Activated CD4-positive, alpha-beta T cell treated with anti-CD3 and anti-CD28 coated beads for 4 hours (primary cell): ENCODE data around the gene TLX1.

ENCODE experiments used
- DNase-seq, 2 donors: peaks; one replicate each; pipeline ENCODE4 v3.0.0-alpha.2; 2020

Gene TLX1

DNA sequence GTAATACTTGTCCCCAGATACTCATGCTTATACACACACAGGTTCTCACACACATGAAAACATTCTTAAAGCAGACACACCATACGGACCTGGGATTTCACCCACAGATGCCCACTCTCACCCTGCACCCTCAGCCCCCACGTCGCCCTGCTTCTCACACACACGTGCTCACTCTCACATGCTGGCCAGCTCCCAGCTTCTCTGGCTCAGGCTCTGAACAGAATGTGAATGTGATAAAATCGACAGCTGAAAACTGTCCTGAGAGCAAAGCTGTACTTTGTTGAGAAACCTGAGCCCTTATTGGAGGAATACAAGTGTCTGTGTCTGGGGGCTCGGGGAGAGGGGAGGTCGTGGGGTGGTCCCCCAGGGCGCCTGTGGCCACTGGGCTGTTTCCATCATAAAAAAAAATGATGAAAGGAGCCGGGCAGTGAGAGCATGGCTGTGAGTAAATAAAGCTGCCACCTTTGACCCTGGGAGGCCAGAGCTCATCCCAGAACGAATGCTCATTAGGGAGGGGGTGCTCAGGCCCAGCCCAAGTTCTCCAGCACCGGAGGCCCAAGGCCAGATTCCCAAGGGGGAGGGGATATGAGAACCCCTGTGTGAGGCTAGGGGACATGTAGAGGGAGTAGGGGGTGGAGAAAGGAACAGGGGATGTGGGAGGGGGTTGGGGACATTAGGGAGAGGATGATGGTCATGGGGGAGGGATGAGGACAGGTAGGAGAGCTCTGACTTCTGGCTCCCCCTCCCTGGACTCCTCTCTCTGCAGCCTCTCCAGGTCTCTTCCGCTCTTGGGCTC, 18.1 kb upstream of the TLX1 start:
- DNase-seq, result no peak

GRCh38 chr10:101113890-101114403, 17.2 kb upstream of the TLX1 start:
- no peak for DNase-seq

- no peak for DNase-seq
These were observed 16.5 kb upstream of the TLX1 start for GRCh38 chr10:101114646-101115045.

GRCh38 chr10:101116754-101117153, 14.3 kb upstream of the TLX1 start:
- DNase-seq, result no peak

DNA sequence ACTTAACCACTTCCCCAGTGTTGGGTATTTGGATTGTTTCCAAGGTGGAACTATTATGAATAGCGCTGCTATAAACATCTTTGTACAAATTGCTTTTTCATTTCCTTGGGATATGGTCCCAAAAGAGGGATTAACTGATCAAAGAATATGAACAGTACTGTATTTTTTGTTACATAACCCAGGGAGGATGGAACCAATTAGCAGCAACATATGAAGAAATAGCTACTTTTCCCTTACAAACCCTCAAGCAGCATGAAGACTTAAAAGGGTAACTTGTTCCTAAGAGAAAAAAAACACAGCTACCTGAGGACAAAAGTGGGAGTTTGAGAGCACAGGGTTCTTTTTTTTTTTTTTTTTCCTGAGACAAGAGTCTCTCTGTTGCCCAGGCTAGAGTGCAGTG, 13.1 kb upstream of the TLX1 start:
- no peak for DNase-seq

DNA sequence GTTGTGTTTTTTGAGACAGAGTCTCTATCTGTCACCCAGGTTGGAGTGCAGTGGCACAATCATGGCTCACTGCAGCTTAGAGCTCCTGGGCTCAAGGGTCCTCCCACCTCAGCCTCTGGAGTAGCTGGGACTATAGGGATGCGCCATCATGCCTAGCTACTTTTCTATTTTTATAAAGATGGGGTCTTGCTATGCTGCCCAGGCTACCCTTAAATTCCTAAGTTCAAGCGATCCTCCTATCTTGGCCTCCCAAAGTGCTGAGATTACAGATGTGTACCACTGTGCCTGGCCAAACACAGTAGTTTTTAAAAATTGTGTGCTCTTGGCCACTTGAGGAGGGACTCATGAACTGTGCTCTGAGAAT, 10.6 kb upstream of the TLX1 start:
- DNase-seq, result no peak

DNA sequence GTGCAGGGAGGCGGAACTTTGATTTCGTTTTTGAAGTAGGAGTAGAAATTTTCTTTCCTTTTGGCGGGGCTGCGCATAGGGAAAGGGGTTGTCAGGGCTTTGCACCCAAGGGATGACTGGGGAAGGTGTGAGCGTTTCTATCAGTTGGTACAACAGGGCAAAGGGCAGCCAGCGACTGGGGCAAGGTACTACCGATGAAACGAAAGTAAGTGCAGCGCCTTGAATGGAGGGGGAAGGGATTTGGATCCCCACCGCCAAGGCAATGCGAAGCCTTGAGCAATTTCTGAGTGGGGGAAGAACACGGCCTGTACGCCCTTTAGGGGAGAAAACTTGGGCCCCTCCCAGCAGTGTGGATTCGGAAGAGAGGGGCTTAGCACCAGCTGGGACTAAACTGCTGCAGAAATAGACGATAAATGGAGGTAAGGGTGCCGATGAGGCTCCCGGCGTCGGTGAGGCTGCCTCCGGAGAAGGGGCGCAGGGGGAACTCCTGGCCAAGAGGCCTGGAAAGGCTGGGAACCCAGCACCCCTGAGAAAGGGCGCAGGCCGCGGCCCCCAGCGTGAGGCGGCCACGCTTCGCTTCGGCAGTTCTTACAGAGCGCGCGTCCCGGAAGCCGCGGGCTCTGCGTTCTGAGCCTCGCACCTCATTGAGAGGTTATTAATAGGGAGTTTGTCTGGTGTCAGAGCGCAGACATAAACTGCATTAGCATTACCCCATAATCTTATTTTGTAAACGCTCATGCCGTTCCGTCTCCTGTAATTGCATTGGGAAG, 10.0 kb upstream of the TLX1 start:
- peak; percentile 30 to 44 for DNase-seq

DNA sequence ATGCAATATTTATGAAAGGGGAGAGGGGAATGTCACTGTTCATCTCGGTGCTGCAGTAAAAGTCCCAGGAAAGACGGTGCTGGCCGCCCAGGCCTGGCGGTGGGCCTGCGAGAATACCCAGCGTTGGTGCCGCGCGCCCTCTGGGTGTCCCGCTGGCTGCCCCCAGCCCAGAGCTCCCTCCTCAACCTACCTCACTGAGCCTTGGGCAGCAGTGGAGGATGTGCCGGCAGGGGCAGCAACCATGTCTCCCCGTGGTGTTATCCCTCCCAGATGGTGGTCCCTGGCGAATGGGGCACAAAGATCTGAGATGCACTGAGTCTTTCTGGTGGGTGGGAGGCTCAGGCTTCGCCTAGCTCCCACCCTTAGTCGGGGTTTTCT, 9.5 kb upstream of the TLX1 start:
- no peak for DNase-seq

DNA sequence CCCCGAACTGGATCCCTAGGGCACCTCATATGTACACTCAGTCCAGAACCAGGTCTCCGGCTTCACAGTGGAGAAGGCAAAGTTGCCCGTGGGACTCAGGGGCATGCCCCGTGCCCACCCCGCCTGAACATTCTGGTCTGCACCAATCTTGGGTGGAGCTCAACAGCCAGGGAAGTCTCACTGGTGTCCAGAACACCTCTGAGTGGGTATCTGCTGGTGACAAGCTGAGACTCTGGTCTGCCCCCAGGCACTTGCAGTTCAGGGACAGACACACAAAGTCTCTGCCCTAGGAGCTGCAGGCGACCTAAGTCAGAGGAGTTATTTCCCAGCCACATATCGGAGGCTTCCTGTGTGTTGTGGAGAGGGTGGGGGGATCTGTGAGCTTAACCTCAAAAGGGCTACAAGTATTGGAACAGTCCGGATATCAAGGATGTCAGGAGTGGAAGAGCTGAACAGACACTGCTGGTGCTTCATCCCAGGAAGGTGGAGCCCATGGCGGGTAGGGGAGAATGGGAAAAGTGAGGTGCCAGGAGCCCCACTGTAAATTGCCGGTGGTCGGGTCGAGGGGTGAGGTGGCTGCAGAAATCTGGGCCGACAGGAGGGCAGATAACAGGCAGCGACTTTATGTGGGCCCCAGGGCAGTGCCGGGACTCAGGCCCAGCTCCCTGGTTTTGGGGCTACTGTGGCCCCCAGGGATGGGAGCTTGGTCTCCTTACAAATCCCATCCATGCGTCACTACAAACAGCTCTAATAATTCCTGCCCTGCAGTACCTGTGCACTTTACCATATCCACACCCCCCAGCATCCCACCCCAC, 8.6 kb upstream of the TLX1 start:
- DNase-seq, result no peak

DNA sequence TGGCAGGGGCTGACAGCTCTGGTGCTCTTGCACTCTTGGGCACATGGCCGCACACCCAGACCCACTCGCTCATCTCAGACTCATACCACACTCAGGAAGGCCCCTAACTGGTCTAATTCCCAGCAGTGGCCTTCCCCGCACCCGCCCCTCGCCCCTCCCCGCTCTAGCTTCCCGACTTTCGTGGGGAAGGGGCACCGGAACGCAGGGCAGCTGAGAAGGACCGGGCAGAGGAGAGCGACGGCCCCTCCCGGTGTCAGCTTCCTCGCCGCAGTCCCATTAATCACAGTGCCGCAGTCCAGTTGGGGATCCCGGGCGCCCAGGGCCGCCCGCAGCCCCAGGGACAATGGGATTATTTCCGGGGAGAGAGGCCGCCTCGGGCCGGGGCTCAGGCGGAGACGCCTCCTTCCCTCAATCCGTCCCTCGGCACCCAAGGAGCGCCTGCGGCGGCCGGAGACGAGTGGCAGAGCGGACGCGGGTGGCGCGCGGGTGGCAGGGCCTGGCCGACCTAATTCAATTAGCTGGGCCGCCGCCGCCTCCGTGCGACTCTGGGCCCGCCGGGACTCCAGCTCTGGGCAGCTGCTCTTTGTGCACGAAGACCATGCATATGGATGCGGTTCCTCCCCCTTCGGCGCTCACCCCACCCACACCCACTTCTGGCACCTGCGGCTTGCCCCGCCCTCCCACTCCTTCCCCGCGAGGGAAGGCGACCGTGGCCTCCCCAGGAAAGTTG, 7.8 kb upstream of the TLX1 start:
- DNase-seq, result no peak

GRCh38 chr10:101123815-101124617, 7.1 kb upstream of the TLX1 start:
- no peak for DNase-seq

- no peak for DNase-seq
These were observed 6.2 kb upstream of the TLX1 start for GRCh38 chr10:101124933-101125332.

- DNase-seq, result no peak
These were observed 4.1 kb upstream of the TLX1 start for GRCh38 chr10:101126684-101127628.

DNA sequence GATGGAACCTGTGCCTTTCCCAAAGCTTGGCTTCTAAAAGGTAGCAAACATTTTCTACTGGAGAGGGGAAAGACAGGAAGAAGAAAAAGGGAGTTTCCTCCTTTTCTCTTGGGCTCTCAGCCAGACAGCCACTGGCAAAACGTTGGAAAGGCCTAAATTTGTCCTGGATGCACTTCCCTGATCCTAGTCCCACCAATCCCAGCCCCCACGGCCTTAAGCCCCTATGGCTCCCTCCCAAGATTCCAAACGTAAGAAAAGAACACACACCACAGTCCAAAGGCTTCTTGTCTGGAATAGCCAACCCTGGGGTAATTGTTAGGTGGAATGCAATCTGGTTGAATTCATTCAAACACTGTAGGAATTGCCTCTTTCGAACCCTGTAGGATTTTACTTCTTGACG, 959 bp upstream of the TLX1 start:
- DNase-seq, result no peak

GRCh38 chr10:101131962-101132635, 999 bp downstream of the TLX1 start:
- no peak for DNase-seq

- DNase-seq, result no peak
These were observed 1.8 kb downstream of the TLX1 start for GRCh38 chr10:101132636-101133473.

DNA sequence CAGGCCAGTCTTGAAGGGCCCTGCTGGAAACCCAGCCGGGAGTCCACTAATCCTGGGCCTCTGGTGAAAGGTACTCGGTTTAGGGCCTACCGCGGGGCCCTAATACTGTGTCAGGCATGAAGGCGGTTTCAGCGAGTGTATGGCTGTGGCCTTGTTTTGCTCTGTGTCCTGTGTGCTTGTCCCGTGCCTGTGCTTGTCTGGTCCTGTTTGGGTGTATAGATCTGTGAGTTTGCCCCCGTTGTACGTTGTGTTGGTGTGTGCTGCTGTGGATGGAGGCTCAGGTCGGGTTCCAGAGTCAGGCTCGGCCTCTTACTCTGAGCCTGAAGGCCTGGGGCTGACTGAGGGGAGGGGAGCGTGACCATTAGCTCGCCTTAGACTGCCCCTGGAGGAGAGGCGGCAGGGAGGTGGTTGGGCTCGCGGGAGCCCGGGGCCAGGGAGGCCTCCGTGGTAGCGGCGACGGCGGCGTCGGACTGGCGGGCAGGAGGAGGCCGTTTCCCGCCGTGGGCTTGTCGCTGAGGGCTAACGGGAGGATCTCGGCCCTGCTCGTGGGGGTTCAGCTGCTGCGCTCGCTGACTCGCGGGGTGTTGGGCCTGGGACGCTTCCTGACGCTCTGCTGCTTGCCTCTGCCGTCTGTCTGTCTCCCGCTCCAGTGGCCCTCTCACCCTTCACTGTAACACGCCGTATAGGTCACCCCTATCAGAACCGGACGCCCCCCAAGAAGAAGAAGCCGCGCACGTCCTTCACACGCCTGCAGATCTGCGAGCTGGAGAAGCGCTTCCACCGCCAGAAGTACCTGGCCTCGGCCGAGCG, 2.6 kb downstream of the TLX1 start:
- no peak for DNase-seq
